HG02610 (cell line): ENCODE measurements around the gene RNF113B.

Experiments used
- ATAC-seq: cut with Tn5 transposase; IDR thresholded peaks from one replicate; pipeline ENCODE4 v1.9.1; 2021; ENCODE audit warnings: mild to moderate bottlenecking, moderate library complexity; ENCODE audit not compliant: unreplicated experiment

The RNF113B gene

DNA sequence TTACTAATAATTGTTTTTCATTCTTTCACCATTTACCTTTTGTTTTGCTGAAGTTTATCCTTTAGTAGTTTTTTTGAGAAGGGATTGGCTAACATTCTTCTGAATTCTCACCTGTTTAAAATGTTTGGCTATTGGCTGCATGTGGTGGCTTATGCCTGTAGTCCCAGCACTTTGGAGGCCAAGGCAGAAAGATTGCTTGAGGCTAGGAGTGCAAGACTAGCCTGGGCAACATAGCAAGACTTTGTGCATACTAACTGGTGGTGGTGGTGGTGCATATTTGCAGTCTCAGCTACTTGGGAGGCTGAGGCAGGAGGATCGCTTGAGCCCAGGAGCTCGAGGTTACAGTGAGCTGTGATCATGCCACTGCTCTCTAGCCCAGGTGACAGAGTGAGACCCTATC is 27.5 kb upstream of the RNF113B start:
- ATAC-seq, result no peak

DNA sequence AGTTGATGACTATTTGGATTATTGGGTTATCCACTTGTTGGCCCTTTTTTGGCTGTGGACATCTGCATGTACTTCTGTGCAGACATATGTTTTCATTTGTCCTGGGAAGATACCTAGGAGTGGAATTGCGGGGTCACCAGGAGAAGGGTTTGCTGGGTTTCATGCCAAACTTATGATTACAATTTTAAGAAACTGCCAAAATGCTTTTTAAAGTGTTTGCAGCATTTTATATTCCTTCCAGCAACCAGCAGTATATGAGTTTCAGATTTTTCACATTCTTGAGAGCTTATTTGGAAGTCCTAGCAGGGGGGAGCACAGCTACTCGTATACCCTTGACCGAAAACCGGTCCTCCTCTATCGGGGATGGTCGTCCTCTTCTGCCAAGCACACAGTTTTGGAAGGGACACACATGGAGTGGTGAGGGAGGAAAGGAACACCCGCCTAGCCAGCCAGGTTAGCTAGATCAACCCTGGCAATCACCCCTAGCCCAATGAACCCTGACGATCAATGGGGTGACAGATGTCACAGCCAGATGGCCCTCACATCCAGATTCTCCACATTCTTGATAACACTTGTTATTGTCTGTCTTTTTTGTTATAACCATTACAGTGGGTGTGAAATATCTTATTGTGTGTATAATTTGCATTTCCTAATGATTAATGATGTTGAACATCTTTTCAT is 26.7 kb upstream of the RNF113B start:
- no peak for ATAC-seq

GRCh38 chr13:98201984-98202383 is 24.9 kb upstream of the RNF113B start:
- no peak for ATAC-seq

- ATAC-seq, result no peak
These were observed 24.1 kb upstream of the RNF113B start for GRCh38 chr13:98201189-98201588.

GRCh38 chr13:98200211-98200878 is 23.3 kb upstream of the RNF113B start:
- no peak for ATAC-seq

DNA sequence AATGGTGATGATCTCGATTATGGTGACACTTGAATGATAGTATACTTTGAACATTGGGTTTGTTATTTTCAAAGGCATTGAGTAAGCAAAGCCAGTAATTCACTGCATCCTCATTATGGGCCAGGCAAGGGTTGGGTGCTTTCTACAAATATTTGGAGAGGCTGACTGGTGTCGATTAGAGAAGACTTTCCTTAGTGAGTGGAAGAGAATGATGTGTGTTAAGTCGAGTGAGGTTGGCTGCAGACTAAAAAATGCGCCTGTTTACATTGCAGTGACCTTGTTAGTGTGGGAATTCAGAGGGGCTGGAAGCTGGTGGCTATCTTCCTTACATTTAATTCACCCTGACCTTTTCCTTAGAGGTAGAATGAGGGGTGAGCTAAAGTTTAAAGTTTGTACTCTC is 22.4 kb upstream of the RNF113B start:
- no peak for ATAC-seq

DNA sequence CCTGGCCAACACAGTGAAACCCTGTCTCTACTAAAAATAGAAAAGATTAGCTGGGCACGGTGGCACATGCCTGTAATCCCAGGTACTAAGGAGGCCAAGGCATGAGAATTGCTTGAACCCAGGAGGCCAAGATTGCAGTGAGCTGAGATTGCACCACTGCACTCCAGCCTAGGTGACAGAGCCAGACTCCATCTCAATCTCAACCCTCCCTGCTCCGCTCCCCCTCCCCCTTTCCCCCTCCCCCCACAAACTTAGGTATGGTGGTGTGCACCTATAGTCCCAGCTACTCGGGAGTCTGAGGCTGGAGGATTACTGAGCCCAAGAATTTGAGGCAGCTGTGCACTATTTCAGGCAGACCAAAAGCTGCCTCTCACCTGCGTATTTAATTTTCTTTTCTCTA is 21.6 kb upstream of the RNF113B start:
- ATAC-seq, result no peak

GRCh38 chr13:98195054-98195791 is 18.2 kb upstream of the RNF113B start:
- ATAC-seq, result no peak

DNA sequence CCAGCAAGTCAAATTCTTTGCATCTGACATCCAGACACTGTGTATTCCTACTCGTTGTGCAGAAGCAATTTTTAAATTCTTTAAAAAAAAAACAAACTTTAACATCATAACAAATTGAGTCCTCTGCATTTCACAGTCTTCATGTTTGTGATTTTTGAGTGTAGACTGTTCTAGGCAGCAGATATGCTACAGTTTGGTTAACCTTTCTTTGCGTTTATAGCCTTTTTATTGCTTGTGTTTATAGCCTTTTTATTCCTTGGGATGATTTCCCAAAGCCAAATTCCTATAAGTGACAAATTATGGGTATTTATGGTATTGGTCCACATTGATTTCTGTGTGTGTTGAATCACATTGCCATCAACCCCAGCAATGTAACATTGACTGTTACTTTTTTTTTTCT is 14.9 kb upstream of the RNF113B start:
- no peak for ATAC-seq

GRCh38 chr13:98190889-98191444 is 13.9 kb upstream of the RNF113B start:
- ATAC-seq, result no peak

GRCh38 chr13:98189841-98190505 is 12.9 kb upstream of the RNF113B start:
- ATAC-seq, result no peak

DNA sequence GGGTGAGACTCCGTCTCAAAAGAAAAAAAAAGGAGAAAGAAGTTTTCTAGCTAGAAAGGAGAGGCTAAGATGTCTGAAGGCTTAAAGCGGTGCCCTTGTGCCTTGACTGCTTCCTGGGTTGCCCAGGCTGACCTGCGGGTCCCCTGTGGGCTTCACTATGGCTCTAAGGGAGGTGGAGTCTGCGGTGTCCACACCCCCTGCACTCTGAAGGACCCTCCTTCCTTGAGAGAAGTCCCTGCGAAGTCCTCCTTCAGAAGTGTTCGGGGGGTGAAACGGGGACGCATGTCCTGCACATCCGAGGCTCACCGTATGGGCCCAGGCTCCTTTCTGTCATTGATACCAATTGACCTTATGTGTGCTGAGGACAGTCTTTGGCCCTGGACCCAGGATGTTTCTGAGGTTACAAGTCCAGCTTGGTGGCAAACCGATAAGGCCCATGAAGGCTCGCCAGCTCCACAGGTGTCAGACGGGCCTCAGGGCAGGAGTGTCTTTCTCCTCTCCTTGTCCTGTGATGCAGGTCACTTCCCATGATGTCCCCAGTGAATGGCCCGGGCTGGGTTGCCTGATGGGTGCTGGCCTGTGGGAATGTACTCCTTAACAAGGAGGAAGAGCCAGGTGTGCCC is 11.6 kb upstream of the RNF113B start:
- ATAC-seq, result no peak

- ATAC-seq, result no peak
These were observed 10.8 kb upstream of the RNF113B start for GRCh38 chr13:98187965-98188261.

GRCh38 chr13:98187155-98187964 is 10.3 kb upstream of the RNF113B start:
- no peak for ATAC-seq

GRCh38 chr13:98184792-98185191 is 7.7 kb upstream of the RNF113B start:
- ATAC-seq, result no peak

DNA sequence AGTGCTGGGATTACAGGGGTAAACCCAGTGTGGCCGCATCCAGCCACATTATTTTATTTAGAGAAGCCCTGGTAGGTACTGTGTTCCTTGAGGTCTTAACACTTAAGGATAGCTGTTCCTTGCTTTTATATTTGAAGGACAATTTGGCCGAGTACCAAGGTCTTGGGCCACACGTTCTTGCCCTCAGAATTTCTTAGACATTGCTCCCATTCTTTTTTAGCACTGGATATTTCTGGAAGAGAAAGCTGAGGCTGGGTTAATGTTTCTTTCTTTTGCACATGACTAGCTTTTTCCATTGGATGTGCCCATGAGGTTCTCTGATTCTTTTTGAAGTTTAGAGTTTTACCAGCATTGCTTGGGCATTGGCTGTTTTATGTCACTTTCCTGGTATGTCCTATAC is 5.5 kb upstream of the RNF113B start:
- ATAC-seq, result no peak

DNA sequence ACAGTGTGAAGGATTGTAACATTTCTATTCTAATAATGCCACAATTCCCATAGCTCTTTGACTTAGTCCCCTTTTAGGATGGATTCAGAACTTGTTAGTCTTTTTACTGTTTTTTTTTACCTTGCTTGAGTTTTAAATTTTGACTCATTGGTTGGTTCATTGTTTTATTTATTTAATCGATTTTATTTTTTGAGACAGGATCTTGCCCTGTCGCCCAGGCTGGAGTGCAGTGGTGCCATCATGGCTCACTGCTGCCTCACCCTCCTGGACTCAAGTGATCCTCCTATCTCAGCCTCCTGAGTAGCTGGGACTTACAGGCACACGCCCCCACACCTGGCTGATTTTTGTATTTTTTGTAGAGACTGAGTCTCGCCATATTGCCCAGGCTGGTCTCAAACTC is 5.1 kb upstream of the RNF113B start:
- no peak for ATAC-seq

DNA sequence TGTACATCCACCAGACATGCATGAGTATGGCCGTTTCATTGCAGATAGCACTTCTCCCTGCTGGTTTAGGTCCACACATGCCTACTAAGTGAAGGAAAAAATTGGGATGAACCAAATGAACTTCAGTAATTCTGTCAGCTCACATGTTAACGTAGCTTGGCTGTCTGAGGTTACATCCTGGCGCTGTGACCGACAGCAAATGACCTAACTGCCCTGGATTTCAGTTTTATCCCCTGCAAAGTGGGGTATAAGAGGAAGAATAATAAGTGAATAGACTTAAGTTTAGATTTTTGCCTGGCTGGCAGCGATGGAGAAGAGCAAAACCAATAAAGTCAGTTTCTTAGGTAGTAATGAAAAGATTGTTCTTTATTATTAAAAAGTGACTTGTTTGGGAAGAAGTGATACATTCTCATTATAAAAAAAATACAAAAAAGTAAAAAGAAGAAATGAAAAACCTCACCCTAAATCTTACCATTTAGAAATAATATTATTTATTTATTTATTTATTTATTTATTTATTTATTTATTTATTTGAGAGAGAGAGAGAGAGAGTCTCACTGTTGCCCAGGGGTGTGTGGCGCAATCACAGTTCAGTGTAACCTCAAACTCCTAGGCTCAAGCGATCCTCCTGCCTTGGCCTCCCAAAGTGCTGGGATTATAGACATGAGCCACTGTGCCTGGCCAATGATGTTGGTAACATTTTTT is 4.2 kb upstream of the RNF113B start:
- ATAC-seq, result no peak

DNA sequence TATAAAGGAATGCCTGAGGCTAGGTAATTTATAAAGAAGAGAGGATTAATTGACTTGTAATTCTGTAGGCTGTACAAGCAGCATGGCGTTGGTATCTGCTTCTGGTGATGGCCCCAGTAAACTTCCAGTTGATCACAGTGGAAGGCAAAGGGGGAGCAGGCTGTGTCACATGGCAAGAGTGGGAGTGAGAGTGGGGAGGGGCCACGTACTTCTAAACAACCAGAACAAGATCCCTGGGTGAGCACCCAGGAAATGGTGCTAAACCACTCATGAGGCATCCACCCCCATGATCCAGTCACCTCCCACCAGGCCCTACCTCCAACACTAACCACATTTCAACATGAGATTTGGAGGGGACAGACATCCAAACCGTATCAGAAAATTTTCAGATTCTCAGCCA is 3.0 kb upstream of the RNF113B start:
- ATAC-seq, result no peak

DNA sequence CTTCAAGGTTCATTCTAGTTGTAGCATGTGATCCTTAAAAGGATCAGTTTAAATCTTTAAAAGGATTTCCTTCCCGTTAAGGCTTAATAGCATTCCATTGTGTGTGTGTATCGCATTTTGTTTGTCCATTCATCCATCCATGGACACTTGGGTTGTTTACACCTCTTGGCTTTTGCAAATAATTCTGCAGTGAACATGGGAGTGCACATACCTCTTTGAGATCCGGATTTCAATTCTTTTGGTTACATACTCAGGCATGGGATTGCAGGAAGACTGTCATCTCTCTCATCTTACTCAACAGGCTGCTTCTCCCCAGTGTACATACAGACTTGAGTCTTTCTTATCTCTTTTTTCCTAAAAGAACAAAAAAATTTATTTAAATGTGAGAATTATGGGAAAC is 1.2 kb downstream of the RNF113B start:
- ATAC-seq, result no peak
